ENCODE results near the gene IL17RA.

IL17RA gene

GRCh38 chr22:17093081-17093480 is 8.3 kb downstream of the IL17RA start:
- no peak overlapping the region for H3K4me3 ChIP-seq (ENCODE audit: low read depth, low read length)
- no peak for DNase-seq (ENCODE audit: low read depth)
- TF ChIP-seq CTCF (conservative IDR thresholded peaks at IDR 0.05; ENCODE audit: low read depth, low read length) = no peak

- H3K4me3 ChIP-seq (ENCODE audit: low read depth, low read length) = no peak overlapping the region
- peak; percentile 64 for TF ChIP-seq CTCF (conservative IDR thresholded peaks at IDR 0.05; ENCODE audit: low read depth, low read length)
- DNase-seq (ENCODE audit: low read depth) = peak; percentile 30
Observed at GRCh38 chr22:17095538-17095937, 10.7 kb downstream of the IL17RA start.

GRCh38 chr22:17096071-17096470 is 11.3 kb downstream of the IL17RA start:
- no peak for TF ChIP-seq CTCF (conservative IDR thresholded peaks at IDR 0.05; ENCODE audit: low read depth, low read length)
- no peak overlapping the region for H3K4me3 ChIP-seq (ENCODE audit: low read depth, low read length)
- DNase-seq (ENCODE audit: low read depth) = no peak

- H3K4me3 ChIP-seq (ENCODE audit: low read depth, low read length) = no peak overlapping the region
- no peak for TF ChIP-seq CTCF (conservative IDR thresholded peaks at IDR 0.05; ENCODE audit: low read depth, low read length)
- no peak for DNase-seq (ENCODE audit: low read depth)
Observed at GRCh38 chr22:17097062-17097461, 12.3 kb downstream of the IL17RA start.

- no peak overlapping the region for H3K4me3 ChIP-seq (ENCODE audit: low read depth, low read length)
- no peak for DNase-seq (ENCODE audit: low read depth)
- TF ChIP-seq CTCF (conservative IDR thresholded peaks at IDR 0.05; ENCODE audit: low read depth, low read length) = no peak
Observed at GRCh38 chr22:17097701-17098100, 12.9 kb downstream of the IL17RA start.

GRCh38 chr22:17098379-17098819 is 13.6 kb downstream of the IL17RA start:
- TF ChIP-seq CTCF (conservative IDR thresholded peaks at IDR 0.05; ENCODE audit: low read depth, low read length) = no peak
- no peak for DNase-seq (ENCODE audit: low read depth)
- H3K4me3 ChIP-seq (ENCODE audit: low read depth, low read length) = no peak overlapping the region

GRCh38 chr22:17100621-17101020 is 15.8 kb downstream of the IL17RA start:
- no peak for DNase-seq (ENCODE audit: low read depth)
- no peak for TF ChIP-seq CTCF (conservative IDR thresholded peaks at IDR 0.05; ENCODE audit: low read depth, low read length)
- H3K4me3 ChIP-seq (ENCODE audit: low read depth, low read length) = no peak overlapping the region

Data from choroid plexus epithelial cell (primary cell).